Measurements from ENCODE around the gene TNNT2.
A peak's percentile ranks its signal among the peaks of the same experiment; 100 is the strongest.

The TNNT2 gene

GRCh38 chr1:201316556-201316955 is 60.9 kb downstream of the TNNT2 start:
- DNase-seq (ENCODE audit: low spot score), result no peak

- no peak for DNase-seq (ENCODE audit: low spot score)
Measured at GRCh38 chr1:201313086-201313485, 64.4 kb downstream of the TNNT2 start.

GRCh38 chr1:201312298-201312697 is 65.2 kb downstream of the TNNT2 start:
- DNase-seq (ENCODE audit: low spot score), result no peak

- DNase-seq (ENCODE audit: low spot score), result no peak
Measured at GRCh38 chr1:201311356-201312011, 66.0 kb downstream of the TNNT2 start.

- peak; percentile 25 for DNase-seq (ENCODE audit: low spot score)
Measured at GRCh38 chr1:201310986-201311355, 66.5 kb downstream of the TNNT2 start.

GRCh38 chr1:201310251-201310985 is 67.1 kb downstream of the TNNT2 start:
- DNase-seq (ENCODE audit: low spot score), result no peak

- DNase-seq (ENCODE audit: low spot score), result peak; percentile 27
Measured at GRCh38 chr1:201309416-201309815, 68.1 kb downstream of the TNNT2 start.

Measured in AG08396 (cell line).